Activated CD8-positive, alpha-beta memory T cell treated with anti-CD3 and anti-CD28 coated beads for 36 hours (primary cell): Measurements from ENCODE around the gene ADISSP. TPM values are rescaled to one million over a fixed set of nuclear protein-coding genes. Genes with fewer than 3 reads are reported as not detected.

Experiments
- CTCF ChIA-PET: fragments of 350-600 bp; sonication (Branson Sonifier 250); formaldehyde crosslinking; loops from one replicate; lab custom pipeline; 2021; ENCODE audit warnings: antibody characterized with exemption; lab: Charles Lee
- POLR2A ChIA-PET: fragments of 350-600 bp; sonication (Branson Sonifier 250); formaldehyde crosslinking; loops from one replicate; lab custom pipeline; 2021; ENCODE audit warnings: antibody characterized with exemption; lab: Charles Lee
- total RNA-seq, 2 experiments: library from RNA; stranded (reverse); gene quantifications; one replicate each; pipeline ENCODE4 v1.2.3, GENCODE V29; 2021

Gene ADISSP
- total RNA-seq, 2 experiments from 2014 or later = 72.3 to 72.4 TPM

DNA sequence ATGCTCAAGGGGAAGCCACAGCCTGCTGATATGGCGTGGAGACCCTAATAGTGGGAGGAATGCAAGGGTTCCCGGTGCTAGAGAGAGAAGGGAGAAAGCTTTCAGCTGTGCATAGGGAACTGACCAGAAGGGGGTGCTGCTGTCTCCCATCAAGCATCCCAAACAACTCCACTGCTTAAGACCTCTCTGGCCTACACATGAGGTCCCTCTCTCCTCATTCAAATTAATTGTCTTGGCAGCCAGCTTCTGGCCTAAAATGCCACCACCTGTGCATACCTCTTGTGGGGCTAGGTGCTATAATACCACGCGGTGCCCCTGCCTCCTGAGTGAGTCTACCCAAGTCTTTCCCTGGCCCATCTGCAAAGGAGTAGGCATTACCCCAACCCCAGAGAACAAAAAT is 14.5 kb downstream of the ADISSP start:
- ChIA-PET CTCF (interaction anchor here (0.8 to 2.0 kb wide), 8 partner anchors 9 to 102 kb away, joined by 3 to 7 read pairs (median 4); partner anchors contain the start of genes AP5S1 and CENPB), POLR2A (no interaction called here)

DNA sequence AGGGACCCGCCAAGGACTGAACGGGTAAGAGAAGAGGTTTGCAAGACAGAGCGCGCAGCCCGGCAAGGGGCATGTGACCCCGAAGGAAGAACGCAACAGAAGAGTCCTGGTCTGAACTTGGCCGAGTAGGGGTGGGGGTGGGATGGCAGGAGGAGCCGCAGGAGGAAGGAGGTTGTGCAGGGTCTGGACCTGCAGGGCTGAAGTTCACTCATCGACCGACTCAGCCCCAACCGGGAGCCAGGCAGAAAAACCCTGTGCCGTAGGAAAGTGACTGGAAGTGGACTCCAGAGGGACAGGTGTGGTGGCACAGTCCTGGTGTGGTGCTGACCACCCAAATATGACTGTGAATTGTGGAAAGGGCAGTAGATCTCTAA is 15.2 kb downstream of the ADISSP start:
- ChIA-PET POLR2A (no interaction called here), CTCF (interaction anchor here (0.6 to 2.0 kb wide), 6 partner anchors 9 to 75 kb away, joined by 3 to 7 read pairs (median 4); partner anchors contain the start of gene AP5S1)

DNA sequence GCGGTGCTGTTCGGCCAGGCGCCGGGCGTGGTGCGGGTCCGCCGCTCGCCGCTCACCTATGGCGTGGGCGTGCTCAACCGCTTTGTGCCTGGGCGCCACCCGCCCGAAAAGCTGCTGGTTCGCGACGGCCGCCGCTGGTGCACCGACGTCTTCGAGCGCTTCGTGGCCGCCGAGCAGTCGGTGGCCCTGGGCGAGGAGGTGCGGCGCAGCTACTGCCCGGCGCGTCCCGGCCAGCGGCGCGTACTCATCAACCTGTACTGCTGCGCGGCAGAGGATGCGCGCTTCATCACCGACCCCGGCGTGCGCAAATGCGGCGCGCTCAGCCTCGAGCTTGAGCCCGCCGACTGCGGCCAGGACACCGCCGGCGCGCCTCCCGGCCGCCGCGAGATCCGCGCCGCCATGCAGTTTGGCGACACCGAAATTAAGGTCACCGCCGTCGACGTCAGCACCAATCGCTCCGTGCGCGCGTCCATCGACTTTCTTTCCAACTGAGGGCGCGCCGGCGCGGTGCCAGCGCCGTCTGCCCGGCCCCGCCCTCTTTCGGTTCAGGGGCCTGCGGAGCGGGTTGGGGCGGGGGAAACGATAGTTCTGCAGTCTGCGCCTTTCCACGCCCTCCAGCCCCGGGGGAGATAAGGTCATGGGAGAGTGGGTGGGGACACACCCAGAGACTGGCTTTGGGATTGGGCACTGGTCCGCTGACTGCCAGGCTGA is 15.7 kb downstream of the ADISSP start:
- CTCF ChIA-PET = interaction anchor here (0.6 to 2.4 kb wide), 7 partner anchors 14 to 635 kb away, joined by 3 to 7 read pairs (median 5); partner anchors contain the start of gene ADISSP
- POLR2A ChIA-PET = interaction anchor here (0.6 to 1.2 kb wide), 3 partner anchors 14 to 453 kb away, joined by 3 to 4 read pairs (median 4); no protein-coding TSS in a partner anchor

DNA sequence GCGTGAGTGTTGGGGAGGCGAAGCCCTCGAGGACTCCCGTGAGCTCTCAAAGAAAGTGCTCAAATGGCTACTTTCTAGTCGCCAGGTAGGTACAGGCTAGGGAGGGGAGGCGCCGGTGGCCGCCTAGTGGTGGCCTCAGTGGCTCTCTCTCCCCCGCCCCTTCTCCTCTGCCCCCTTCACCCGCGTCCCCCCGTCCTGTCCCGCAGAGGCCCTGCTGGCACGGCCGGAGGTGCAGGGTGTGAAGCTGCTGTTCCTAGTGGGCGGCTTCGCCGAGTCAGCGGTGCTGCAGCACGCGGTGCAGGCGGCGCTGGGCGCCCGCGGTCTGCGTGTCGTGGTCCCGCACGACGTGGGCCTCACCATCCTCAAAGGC is 16.3 kb downstream of the ADISSP start:
- ChIA-PET POLR2A (interaction anchor here (0.6 to 1.2 kb wide), 3 partner anchors 15 to 453 kb away, joined by 3 to 4 read pairs (median 4); no protein-coding TSS in a partner anchor), CTCF (interaction anchor here (1.0 to 2.4 kb wide), 5 partner anchors 16 to 120 kb away, joined by 3 to 7 read pairs (median 5); partner anchors contain the start of gene ADISSP)

DNA sequence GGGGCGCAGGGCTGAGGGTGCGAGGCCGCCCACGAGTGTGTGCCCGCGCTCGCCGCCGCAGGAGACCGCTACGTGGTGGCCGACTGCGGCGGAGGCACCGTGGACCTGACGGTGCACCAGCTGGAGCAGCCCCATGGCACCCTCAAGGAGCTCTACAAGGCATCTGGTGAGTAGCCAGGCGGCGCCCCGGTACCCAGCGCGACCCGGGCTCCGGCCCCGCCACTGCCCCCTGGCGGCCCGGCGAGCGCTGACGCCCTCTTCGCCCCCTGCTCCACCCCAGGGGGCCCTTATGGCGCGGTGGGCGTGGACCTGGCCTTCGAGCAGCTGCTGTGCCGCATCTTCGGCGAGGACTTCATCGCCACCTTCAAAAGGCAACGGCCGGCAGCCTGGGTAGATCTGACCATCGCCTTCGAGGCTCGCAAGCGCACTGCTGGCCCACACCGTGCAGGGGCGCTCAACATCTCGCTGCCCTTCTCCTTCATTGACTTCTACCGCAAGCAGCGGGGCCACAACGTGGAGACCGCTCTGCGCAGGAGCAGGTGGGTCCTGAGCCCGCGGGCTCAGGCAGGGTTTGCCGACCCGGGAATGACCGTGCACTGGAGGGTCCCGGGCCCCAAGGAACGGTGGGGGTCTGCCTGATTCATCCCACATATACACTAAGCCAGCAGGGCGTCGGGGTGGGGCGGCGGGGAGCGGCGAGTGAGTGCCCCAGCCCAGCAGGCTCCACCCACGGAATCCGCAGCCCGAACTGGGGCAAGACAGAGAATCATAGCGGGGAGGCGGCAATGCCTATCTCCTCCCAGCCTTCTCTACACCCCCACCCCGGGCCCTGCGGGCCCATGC is 17.6 kb downstream of the ADISSP start:
- ChIA-PET POLR2A (interaction anchor here (0.5 kb wide), 1 partner anchor 216 kb away, joined by 5 read pairs; no protein-coding TSS in a partner anchor), CTCF (interaction anchor here (0.6 to 2.4 kb wide), 7 partner anchors 15 to 76 kb away, joined by 3 to 7 read pairs (median 4); partner anchors contain the start of gene ADISSP)

DNA sequence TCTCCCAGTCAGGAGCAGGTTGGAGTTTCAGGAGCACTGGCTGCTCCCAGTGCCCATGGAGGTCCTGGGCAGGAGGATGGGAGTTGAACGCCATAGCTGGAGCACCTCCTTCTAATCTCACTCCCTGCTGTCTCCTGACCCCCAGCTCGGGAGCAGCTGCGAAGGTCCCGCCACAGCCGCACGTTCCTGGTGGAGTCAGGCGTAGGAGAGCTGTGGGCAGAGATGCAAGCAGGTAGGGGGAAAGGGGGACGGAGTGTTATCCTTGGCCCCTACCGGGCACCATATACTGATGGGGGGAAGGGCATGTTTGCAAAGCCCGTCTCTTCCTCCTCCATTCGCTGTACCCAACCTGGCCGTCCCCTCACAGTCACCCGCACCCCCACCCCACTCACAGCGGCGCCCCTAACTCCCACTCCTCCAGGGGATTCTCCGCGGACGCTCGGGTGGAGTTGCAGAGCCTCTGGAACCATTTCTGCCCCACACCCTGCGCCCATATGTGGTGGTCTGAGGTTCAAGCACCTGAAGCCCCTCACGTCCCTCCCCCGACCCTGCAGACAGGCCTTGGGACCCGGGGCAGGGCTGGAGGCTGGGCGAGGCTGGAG is 18.4 kb downstream of the ADISSP start:
- ChIA-PET CTCF (interaction anchor here (0.6 to 1.8 kb wide), 4 partner anchors 16 to 71 kb away, joined by 3 to 4 read pairs (median 4); partner anchors contain the start of gene ADISSP), POLR2A (interaction anchor here (0.5 kb wide), 1 partner anchor 216 kb away, joined by 5 read pairs; no protein-coding TSS in a partner anchor)

DNA sequence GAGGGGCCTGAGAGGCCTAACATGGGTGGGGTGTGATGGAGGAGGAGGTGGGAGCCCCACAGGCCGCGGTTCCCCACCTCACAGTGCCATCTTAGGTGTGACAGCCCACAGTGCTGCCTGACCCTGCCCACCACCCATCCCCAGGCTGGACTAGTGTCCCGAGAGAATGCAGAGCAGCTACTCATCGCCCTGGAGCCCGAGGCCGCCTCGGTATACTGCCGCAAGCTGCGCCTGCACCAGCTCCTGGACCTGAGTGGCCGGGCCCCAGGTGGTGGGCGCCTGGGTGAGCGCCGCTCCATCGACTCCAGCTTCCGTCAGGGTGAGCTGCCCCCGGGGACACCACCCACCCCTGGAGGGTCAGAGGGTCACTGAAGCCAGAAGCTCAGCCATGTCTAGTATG is 19.5 kb downstream of the ADISSP start:
- CTCF ChIA-PET = interaction anchor here (1.3 to 1.6 kb wide), 2 partner anchors 13 to 70 kb away, joined by 4 to 5 read pairs; no protein-coding TSS in a partner anchor

DNA sequence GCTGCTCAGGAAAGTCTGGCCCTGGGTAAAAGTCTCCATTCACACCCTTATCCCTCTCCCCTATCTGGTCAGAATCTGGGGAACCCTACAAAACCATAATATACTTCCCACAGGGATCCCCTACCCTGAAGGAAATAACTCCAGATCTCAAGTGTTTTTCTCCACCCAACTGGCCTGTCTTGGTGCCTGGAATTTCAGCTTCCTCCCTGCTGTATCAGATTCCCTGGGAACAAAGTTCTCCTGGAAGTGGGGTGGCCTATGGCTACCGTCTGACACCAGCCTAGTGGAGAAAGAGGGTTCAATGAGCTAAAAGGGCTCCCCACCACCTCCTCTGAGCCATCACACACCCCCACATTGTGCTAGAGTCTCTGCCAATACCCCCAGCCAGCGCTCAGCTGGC is 20.1 kb downstream of the ADISSP start:
- CTCF ChIA-PET = interaction anchor here (0.6 to 1.3 kb wide), 3 partner anchors 14 to 77 kb away, joined by 3 to 5 read pairs (median 3); no protein-coding TSS in a partner anchor
- POLR2A ChIA-PET = no interaction called here

More for the DNA sequence above, 19.5 kb downstream of the ADISSP start:
- POLR2A ChIA-PET = no interaction called here

DNA sequence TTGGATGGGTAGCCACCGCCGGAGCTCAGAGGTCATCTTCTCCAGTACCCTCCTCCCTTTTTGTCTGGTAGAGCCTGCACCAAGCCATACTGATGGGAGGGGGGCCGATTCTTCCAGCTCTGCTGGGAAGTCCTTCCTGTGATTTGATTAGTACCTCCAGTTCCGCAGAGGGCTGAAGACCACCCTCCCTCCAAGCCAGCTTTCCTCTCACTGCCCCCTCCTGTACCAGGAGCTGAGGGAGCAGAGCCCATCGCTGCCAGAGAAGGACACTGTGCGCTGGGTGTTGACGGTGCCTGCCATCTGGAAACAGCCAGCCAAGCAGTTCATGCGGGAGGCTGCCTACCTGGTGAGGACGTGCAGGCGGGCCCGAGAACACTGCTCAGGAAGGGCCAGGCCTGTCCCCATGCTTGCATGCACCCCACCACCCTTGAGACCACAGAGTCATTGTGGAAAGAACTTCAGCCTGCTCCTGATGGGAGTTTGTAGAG is 21.8 kb downstream of the ADISSP start:
- POLR2A ChIA-PET = no interaction called here
- CTCF ChIA-PET = interaction anchor here (1.6 kb wide), 1 partner anchor 9 kb away, joined by 5 read pairs; no protein-coding TSS in a partner anchor

DNA sequence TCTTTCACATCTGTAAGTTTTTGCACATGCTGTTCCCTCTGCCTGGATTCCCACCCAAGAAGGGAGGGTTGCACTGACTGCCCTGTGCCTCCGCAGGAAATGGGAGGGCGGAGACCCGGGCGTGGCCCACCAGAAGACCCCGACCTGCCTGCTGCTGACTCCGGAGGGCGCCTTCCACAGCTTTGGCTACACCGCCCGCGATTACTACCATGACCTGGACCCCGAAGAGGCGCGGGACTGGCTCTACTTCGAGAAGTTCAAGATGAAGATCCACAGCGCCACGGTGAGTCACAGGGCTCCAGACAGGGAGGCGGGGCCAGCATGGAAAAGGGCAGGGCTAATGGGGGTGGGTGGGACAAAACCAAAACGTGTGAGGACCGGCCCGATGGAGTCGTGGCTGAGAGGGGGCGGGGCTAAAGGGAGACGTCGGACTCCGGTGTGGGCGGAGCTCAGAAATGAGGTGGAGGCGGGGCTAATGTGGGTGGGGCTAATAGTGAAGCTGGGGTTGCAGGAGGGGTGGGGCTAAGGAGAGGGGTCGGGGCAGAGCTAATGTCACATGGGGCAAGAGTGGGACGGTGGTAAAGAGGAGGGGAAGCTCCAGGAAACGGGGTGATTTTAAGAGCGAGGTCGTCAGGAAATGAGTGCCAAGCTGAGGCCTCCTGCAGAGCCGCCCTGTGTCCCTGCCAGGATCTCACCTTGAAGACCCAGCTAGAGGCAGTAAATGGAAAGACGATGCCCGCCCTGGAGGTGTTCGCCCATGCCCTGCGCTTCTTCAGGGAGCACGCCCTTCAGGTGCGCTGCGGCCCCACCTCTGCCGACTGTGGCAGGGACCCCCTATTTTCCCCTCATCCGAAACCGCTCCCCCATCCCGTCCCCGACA is 22.5 kb downstream of the ADISSP start:
- POLR2A ChIA-PET = interaction anchor here (0.9 kb wide), 1 partner anchor 23 kb away, joined by 4 read pairs; the partner anchor contains the start of gene ADISSP
- CTCF ChIA-PET = interaction anchor here (1.6 kb wide), 1 partner anchor 9 kb away, joined by 5 read pairs; no protein-coding TSS in a partner anchor

DNA sequence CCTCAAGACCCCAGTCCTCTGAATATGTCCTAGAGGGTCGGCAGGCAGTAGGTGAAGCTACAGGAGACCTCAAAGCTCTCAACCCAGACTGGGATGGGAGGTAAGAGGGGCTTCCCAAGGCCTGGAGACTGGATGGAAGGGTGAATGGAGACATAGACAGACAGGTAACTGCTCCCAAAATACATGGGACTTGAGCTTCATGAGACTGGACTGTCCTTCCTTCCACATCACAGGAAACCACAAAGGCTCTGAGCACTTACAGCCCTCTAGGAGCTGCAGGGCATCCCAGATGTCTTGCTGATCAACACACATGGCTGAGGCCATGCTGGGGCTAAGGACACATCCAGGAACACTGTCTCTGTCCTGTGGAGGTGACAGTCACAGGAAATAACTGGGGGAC is 23.5 kb downstream of the ADISSP start:
- CTCF ChIA-PET = interaction anchor here (1.6 kb wide), 1 partner anchor 10 kb away, joined by 5 read pairs; no protein-coding TSS in a partner anchor
- POLR2A ChIA-PET = no interaction called here

DNA sequence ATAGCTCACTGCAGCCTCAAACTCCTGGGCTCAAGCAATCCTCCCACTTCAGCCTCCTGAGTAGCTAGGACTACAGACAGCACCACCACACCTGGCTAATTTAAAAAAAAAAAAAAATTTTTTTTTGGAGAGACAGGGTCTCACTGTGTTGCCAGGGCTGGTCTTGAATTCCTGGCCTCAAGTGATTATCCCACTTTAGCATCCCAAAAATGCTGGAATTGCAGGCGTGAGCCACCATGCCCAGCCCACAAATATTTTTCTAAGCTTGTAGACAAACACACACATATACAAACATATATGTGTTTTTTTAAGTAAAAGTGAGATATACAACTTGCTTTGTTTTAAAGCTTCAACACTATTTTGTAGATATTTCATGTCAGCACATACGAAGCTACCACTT is 24.3 kb downstream of the ADISSP start:
- ChIA-PET CTCF (interaction anchor here (0.7 to 1.1 kb wide), 2 partner anchors 14 to 27 kb away, joined by 4 to 5 read pairs; no protein-coding TSS in a partner anchor), POLR2A (no interaction called here)

DNA sequence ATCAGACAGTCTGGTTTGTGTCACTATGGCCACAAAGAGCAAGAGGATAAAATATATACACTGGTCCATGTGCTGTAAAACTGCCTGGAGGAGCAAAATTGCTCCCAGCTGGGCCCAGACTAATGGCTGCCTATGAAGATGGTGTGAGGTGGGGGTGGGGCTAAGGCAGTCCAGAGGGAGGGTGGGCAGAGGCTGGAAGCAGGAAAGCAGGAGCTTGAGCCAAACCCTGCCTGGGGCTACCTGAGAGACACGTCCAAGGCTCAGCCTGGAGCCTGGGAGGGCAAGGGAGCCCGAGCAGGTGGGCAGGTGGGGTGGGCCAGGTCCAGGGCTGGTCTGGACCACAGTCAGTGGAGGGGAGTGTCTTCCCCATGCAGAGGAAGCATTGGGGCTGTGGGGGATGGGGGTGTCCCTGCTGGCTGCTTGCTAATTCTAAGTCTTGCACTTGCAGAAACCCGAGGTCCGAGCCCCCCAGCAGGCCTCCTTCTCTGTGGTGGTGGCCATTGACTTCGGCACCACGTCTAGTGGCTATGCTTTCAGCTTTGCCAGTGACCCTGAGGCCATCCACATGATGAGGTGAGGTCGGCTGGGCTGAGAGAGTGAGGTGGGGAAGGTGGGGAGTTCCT is 25.6 kb downstream of the ADISSP start:
- CTCF ChIA-PET = interaction anchor here (0.9 to 1.6 kb wide), 3 partner anchors 17 to 113 kb away, joined by 3 to 4 read pairs (median 3); no protein-coding TSS in a partner anchor
- POLR2A ChIA-PET = no interaction called here

DNA sequence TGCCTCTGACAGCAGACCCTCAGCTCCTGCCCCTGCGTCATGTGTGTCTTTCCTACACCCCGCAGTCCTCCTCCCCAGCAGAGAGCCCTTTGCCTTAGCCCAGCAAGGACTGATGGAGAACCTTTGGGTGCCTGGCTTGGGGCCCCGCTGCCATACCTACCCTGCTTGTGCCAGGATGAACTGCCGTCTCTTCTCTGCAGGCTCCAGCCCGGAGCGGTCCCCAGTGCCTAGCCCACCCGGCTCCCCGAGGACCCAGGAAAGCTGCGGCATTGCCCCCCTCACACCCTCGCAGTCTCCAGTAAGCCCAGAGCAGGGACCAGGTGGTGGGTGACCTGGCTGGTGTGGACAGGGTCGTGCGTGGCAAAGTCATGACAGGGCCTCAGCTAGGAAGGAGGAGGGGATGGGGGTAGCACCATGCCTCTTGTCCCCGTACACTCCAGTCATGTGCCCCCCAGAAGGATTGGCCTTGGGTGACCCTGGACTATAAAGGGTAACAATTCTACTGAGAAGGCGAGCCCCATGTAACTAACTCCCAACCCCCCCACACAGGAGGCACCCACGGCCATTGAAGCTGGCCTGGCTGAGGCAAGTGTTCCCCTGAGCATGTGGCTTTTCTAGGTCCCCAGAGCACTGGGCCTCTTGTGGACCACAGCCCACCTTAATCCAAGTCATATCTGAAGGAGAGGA is 26.8 kb downstream of the ADISSP start:
- ChIA-PET POLR2A (no interaction called here), CTCF (interaction anchor here (0.9 to 1.6 kb wide), 3 partner anchors 18 to 114 kb away, joined by 3 to 4 read pairs (median 3); no protein-coding TSS in a partner anchor)

DNA sequence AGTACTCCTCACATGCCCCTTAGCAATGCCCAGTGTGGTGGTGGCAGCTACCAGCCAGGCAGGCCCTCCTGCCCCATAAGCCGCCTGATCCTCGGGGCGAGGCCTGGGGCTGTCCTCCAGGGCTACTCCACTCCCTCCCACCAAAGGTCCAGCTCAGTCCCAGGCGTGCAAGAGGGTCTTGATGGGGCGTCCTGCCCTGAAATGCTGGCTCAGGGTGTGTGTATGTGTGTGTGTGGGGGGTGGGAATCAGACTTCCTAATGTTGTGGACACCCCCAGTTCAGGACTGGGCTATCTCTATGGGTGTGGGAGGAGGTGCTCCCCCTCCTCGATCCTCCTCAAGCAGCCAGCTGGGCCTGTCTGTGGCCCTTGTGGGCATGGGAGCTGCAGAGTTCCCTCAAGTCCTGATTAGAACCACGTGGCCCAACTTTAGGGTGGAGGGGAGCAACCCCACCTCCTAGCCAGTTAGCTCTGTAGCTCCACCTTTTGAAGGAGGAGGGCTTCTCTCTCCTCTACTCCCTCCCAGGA is 27.6 kb downstream of the ADISSP start:
- ChIA-PET POLR2A (no interaction called here), CTCF (no interaction called here)
